WTC11 (cell line): ENCODE measurements around the gene INPP5A. TPM values are rescaled to one million over a fixed set of nuclear protein-coding genes. Genes with fewer than 3 reads are reported as not detected.

ENCODE experiments used
- ATAC-seq: fragments of 200-7000 bp; cut with Tn5 transposase; 2 replicates; pipeline ENCODE4 v1.10.0; 2021; ENCODE audit warnings: mild to moderate bottlenecking, moderate library complexity
- CTCF ChIA-PET: fragments of 300-600 bp; sonication (Branson Sonifier 250); formaldehyde crosslinking; loops from one replicate; lab custom pipeline; 2021; ENCODE audit warnings: antibody characterized with exemption; lab: Charles Lee
- POLR2A ChIA-PET: fragments of 350-600 bp; sonication (Branson Sonifier 250); formaldehyde crosslinking; loops from one replicate; lab custom pipeline; 2021; ENCODE audit warnings: antibody characterized with exemption; lab: Charles Lee
- DNase-seq: peaks from one replicate; pipeline ENCODE4 v3.0.0; 2021; ENCODE audit warnings: low spot score
- H3K27ac Mint-ChIP-seq: 2 replicates; pipeline ENCODE4 v1.8.0; 2021; ENCODE audit warnings: mixed read lengths
- H3K27me3 Mint-ChIP-seq: 2 replicates; pipeline ENCODE4 v1.8.0; 2021; ENCODE audit warnings: low read depth, mild to moderate bottlenecking, moderate library complexity, mixed read lengths
- H3K36me3 Mint-ChIP-seq: 2 replicates; pipeline ENCODE4 v1.8.0; 2021; ENCODE audit warnings: mixed read lengths
- H3K4me1 Mint-ChIP-seq: 2 replicates; pipeline ENCODE4 v1.8.0; 2022; ENCODE audit warnings: mixed read lengths
- H3K4me3 Mint-ChIP-seq: 2 replicates; pipeline ENCODE4 v1.8.0; 2021; ENCODE audit warnings: mild to moderate bottlenecking, moderate library complexity, mixed read lengths
- H3K9me3 Mint-ChIP-seq: 2 replicates; pipeline ENCODE4 v1.8.0; 2021; ENCODE audit warnings: mixed read lengths
- ATF1 ChIP-seq: sonication (generic); formaldehyde crosslinking; IDR thresholded peaks from 2 replicates; pipeline ENCODE4 v1.8.1; 2023; ENCODE audit warnings: mild to moderate bottlenecking, moderate library complexity, missing genetic modification reagents
- CBFB ChIP-seq: sonication (generic); formaldehyde crosslinking; IDR thresholded peaks from 2 replicates; pipeline ENCODE4 v1.8.1; 2022; ENCODE audit warnings: mild to moderate bottlenecking, low read depth, missing genetic modification reagents
- CREM ChIP-seq: sonication (generic); formaldehyde crosslinking; IDR thresholded peaks from 2 replicates; pipeline ENCODE4 v1.8.1; 2022; ENCODE audit warnings: mild to moderate bottlenecking, missing genetic modification reagents, moderate library complexity
- EMX1 ChIP-seq: fragments of 250-450 bp; sonication (Bioruptor Pico); IDR thresholded peaks from 2 replicates; pipeline ENCODE4 v1.8.0; 2021; ENCODE audit warnings: mild to moderate bottlenecking
- ESRRA ChIP-seq: sonication (generic); formaldehyde crosslinking; IDR thresholded peaks from 2 replicates; pipeline ENCODE4 v1.8.1; 2022; ENCODE audit warnings: mild to moderate bottlenecking, missing genetic modification reagents, borderline replicate concordance
- HMGA2 ChIP-seq: fragments of 250-450 bp; sonication (Bioruptor Pico); IDR thresholded peaks from 2 replicates; pipeline ENCODE4 v1.4.0; 2021; ENCODE audit warnings: mild to moderate bottlenecking, moderate library complexity
- IRF2 ChIP-seq: sonication (generic); formaldehyde crosslinking; IDR thresholded peaks from 2 replicates; pipeline ENCODE4 v1.8.0; 2022; ENCODE audit warnings: low read depth, missing genetic modification reagents, borderline replicate concordance
- MXD4 ChIP-seq: fragments of 250-450 bp; sonication (Bioruptor Pico); IDR thresholded peaks from 2 replicates; pipeline ENCODE4 v1.8.0; 2021; ENCODE audit warnings: mild to moderate bottlenecking, moderate library complexity, borderline replicate concordance
- NFATC4 ChIP-seq: fragments of 250-450 bp; sonication (Bioruptor Pico); IDR thresholded peaks from 2 replicates; pipeline ENCODE4 v1.9.0; 2021; ENCODE audit warnings: mild to moderate bottlenecking
- NR3C1 ChIP-seq: sonication (generic); formaldehyde crosslinking; conservative IDR thresholded peaks from 2 replicates; pipeline ENCODE4 v1.8.1; 2023; ENCODE audit warnings: low read depth, mild to moderate bottlenecking, missing genetic modification reagents
- SMAD4 ChIP-seq: sonication (generic); formaldehyde crosslinking; IDR thresholded peaks from 2 replicates; pipeline ENCODE4 v1.8.0; 2022; ENCODE audit warnings: mild to moderate bottlenecking, missing genetic modification reagents
- TCF7 ChIP-seq: sonication (generic); formaldehyde crosslinking; IDR thresholded peaks from 2 replicates; pipeline ENCODE4 v1.8.0; 2022; ENCODE audit warnings: mild to moderate bottlenecking, low read depth, missing genetic modification reagents, moderate library complexity
- TP53 ChIP-seq: sonication (generic); formaldehyde crosslinking; IDR thresholded peaks from 2 replicates; pipeline ENCODE4 v1.8.1; 2023; ENCODE audit warnings: mild to moderate bottlenecking, missing genetic modification reagents
- ZBTB21 ChIP-seq: sonication (generic); formaldehyde crosslinking; IDR thresholded peaks from 2 replicates; pipeline ENCODE4 v1.8.1; 2023; ENCODE audit warnings: mild to moderate bottlenecking, missing genetic modification reagents, borderline replicate concordance
- ZNF121 ChIP-seq: sonication (generic); formaldehyde crosslinking; IDR thresholded peaks from 2 replicates; pipeline ENCODE4 v1.8.0; 2023; ENCODE audit warnings: missing genetic modification reagents
- ZNF219 ChIP-seq: sonication (generic); formaldehyde crosslinking; IDR thresholded peaks from 2 replicates; pipeline ENCODE4 v1.8.0; 2023; ENCODE audit warnings: missing genetic modification reagents, mild to moderate bottlenecking, borderline replicate concordance
- ZNF317 ChIP-seq: sonication (generic); formaldehyde crosslinking; IDR thresholded peaks from 2 replicates; pipeline ENCODE4 v1.8.1; 2023; ENCODE audit warnings: low read depth, mild to moderate bottlenecking, moderate library complexity, missing genetic modification reagents, borderline replicate concordance
- ZNF416 ChIP-seq: fragments of 250-450 bp; sonication (Bioruptor Pico); IDR thresholded peaks from 2 replicates; pipeline ENCODE4 v1.9.0; 2021; ENCODE audit warnings: mild to moderate bottlenecking, inconsistent platforms
- total RNA-seq: library from RNA; stranded (reverse); gene quantifications from 3 replicates; pipeline ENCODE4 v1.2.3, GENCODE V29; 2021
- TF ChIP-seq, protein P1 (sequence below): fragments of 250-450 bp; sonication (Bioruptor Pico); IDR thresholded peaks from 2 replicates; pipeline ENCODE4 v1.9.0; 2021; ENCODE audit warnings: moderate library complexity, mild to moderate bottlenecking, inconsistent platforms, borderline replicate concordance
- TF ChIP-seq, protein P2 (sequence below): sonication (generic); formaldehyde crosslinking; IDR thresholded peaks from 2 replicates; pipeline ENCODE4 v1.8.1; 2023; ENCODE audit warnings: mild to moderate bottlenecking, missing genetic modification reagents
- TF ChIP-seq, protein P3 (sequence below): fragments of 250-450 bp; sonication (Bioruptor Pico); IDR thresholded peaks from 2 replicates; pipeline ENCODE4 v1.9.0; 2021; ENCODE audit warnings: mild to moderate bottlenecking
- TF ChIP-seq, protein P4 (sequence below): fragments of 250-450 bp; sonication (Bioruptor Pico); IDR thresholded peaks from 2 replicates; pipeline ENCODE4 v1.8.0; 2021; ENCODE audit warnings: mild to moderate bottlenecking
- TF ChIP-seq, protein P5 (sequence below): fragments of 250-450 bp; sonication (Bioruptor Pico); IDR thresholded peaks from 2 replicates; pipeline ENCODE4 v1.9.0; 2021; ENCODE audit warnings: mild to moderate bottlenecking, borderline replicate concordance
- TF ChIP-seq, protein P6 (sequence below): sonication (generic); formaldehyde crosslinking; IDR thresholded peaks from 2 replicates; pipeline ENCODE4 v1.8.1; 2023; ENCODE audit warnings: mild to moderate bottlenecking, missing genetic modification reagents, moderate library complexity

INPP5A gene
- total RNA-seq, 1 experiment from 2014 or later: 22.1 TPM

DNA sequence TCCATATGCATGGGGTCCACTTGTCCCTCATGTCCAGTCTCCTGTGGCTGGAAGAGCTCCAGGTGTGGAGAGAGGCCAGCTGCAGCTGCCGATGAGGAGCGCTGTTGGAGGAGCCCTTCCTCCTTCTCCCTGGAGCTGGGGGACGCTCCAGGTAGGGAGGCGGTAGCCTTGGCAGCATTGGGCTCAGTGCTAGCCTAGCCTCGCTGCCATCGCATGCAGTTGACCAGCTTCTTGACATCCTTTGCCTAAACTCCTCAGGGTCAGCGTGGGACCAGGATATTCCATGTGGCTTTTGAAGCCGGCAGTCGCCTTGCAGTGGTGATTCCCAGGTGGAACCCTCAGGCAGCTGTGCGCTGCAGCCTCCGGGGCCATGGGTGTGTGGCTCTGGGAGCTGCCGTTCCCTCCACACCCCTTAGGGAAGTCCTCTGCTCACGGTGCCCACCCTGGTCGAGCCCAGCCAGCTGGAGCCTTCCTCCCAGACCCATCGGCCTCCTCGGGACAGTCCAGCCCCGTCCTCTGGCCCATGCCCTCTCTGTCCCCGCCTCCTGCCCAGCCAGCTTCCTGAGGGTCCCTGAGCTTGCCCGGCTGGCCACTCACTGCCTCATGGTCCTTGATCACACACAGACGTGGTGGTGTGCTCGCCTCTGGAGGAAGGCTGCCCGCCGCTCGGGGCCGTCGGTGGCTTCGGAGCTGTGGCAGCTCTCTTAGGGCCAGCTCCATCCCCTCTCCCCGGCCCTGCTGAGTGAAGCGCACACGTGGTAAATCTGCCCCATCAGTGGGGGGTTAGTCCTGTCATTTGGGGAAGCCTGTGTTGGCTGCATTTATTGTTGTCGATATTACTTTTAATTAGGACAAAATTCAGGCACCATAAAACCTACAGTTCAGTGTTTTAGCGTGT, 21.2 kb downstream of the INPP5A start:
- H3K4me1 Mint-ChIP-seq: no peaks in the 10 kb centered on the region; the same call in 1 of the 2 replicates
- peaks cover 2% of the 10 kb centered on the region; the same call in 1 of the 2 replicates for H3K36me3 Mint-ChIP-seq
- no peak overlapping the region for H3K27ac Mint-ChIP-seq
- DNase-seq: no peak
- peaks cover 6% of the 10 kb centered on the region; the same call in 1 of the 2 replicates for H3K9me3 Mint-ChIP-seq
- CTCF ChIA-PET: interaction anchor here (0.7 kb wide), 1 partner anchor 102 kb away, joined by 3 read pairs; no protein-coding TSS in a partner anchor
- POLR2A ChIA-PET: no interaction called here
- H3K27me3 Mint-ChIP-seq: no peaks in the 10 kb centered on the region
- no peak overlapping the region for H3K4me3 Mint-ChIP-seq
- TF ChIP-seq NR3C1: no peak
- no peak for TF ChIP-seq HMGA2 (CRISPR knock-in tag)
- TF ChIP-seq ZNF219 (CRISPR knock-in tag): no peak
- TF ChIP-seq ATF1 (CRISPR knock-in tag): no peak
- TF ChIP-seq CBFB (CRISPR knock-in tag): no peak
- TF ChIP-seq, protein P1, sequence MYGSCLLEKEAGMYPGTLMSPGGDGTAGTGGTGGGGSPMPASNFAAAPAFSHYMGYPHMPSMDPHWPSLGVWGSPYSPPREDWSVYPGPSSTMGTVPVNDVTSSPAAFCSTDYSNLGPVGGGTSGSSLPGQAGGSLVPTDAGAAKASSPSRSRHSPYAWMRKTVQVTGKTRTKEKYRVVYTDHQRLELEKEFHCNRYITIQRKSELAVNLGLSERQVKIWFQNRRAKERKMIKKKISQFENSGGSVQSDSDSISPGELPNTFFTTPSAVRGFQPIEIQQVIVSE (CRISPR knock-in tag): no peak
- TF ChIP-seq, protein P2, sequence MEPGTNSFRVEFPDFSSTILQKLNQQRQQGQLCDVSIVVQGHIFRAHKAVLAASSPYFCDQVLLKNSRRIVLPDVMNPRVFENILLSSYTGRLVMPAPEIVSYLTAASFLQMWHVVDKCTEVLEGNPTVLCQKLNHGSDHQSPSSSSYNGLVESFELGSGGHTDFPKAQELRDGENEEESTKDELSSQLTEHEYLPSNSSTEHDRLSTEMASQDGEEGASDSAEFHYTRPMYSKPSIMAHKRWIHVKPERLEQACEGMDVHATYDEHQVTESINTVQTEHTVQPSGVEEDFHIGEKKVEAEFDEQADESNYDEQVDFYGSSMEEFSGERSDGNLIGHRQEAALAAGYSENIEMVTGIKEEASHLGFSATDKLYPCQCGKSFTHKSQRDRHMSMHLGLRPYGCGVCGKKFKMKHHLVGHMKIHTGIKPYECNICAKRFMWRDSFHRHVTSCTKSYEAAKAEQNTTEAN (CRISPR knock-in tag): no peak
- TF ChIP-seq ZNF121 (CRISPR knock-in tag): 0 out of 2 replicates have a peak, but pooled peaks have one; percentile 4
- no peak for ATAC-seq

DNA sequence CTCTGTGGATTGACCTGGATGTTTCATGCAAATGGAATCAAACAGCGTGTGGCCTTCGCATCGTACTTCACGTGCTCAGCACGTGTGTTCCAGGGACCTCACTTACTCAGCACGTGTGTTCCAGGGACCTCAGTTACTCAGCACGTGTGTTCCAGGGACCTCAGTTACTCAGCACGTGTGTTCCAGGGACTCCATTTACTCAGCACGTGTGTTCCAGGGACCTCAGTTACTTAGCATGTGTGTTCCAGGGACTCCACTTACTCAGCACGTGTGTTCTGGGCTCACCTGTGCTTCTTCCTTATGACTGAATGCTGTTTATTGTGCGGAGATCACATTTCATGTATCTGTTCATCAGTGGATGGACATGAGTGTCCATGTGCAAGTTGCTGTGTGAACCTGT, 22.0 kb downstream of the INPP5A start:
- Mint-ChIP-seq H3K27ac (no peak overlapping the region; the same call in 1 of the 2 replicates), H3K4me3 (no peak overlapping the region), H3K9me3 (peaks cover 6% of the 10 kb centered on the region; the same call in 1 of the 2 replicates), H3K4me1 (peaks cover 3% of the 10 kb centered on the region; the same call in 1 of the 2 replicates), H3K27me3 (no peaks in the 10 kb centered on the region), H3K36me3 (peaks cover 2% of the 10 kb centered on the region; the same call in 1 of the 2 replicates)
- no peak for DNase-seq
- CTCF ChIA-PET: no interaction called here
- POLR2A ChIA-PET: interaction anchor here (0.9 kb wide), 1 partner anchor 19 kb away, joined by 3 read pairs; no protein-coding TSS in a partner anchor
- ATAC-seq: no peak
- TF ChIP-seq ZNF416 (CRISPR knock-in tag): no peak
- TF ChIP-seq, protein P3, sequence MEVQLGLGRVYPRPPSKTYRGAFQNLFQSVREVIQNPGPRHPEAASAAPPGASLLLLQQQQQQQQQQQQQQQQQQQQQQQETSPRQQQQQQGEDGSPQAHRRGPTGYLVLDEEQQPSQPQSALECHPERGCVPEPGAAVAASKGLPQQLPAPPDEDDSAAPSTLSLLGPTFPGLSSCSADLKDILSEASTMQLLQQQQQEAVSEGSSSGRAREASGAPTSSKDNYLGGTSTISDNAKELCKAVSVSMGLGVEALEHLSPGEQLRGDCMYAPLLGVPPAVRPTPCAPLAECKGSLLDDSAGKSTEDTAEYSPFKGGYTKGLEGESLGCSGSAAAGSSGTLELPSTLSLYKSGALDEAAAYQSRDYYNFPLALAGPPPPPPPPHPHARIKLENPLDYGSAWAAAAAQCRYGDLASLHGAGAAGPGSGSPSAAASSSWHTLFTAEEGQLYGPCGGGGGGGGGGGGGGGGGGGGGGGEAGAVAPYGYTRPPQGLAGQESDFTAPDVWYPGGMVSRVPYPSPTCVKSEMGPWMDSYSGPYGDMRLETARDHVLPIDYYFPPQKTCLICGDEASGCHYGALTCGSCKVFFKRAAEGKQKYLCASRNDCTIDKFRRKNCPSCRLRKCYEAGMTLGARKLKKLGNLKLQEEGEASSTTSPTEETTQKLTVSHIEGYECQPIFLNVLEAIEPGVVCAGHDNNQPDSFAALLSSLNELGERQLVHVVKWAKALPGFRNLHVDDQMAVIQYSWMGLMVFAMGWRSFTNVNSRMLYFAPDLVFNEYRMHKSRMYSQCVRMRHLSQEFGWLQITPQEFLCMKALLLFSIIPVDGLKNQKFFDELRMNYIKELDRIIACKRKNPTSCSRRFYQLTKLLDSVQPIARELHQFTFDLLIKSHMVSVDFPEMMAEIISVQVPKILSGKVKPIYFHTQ (CRISPR knock-in tag): no peak
- TF ChIP-seq, protein P4, sequence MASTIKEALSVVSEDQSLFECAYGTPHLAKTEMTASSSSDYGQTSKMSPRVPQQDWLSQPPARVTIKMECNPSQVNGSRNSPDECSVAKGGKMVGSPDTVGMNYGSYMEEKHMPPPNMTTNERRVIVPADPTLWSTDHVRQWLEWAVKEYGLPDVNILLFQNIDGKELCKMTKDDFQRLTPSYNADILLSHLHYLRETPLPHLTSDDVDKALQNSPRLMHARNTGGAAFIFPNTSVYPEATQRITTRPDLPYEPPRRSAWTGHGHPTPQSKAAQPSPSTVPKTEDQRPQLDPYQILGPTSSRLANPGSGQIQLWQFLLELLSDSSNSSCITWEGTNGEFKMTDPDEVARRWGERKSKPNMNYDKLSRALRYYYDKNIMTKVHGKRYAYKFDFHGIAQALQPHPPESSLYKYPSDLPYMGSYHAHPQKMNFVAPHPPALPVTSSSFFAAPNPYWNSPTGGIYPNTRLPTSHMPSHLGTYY (CRISPR knock-in tag): no peak
- no peak for TF ChIP-seq SMAD4 (CRISPR knock-in tag)
- no peak for TF ChIP-seq CREM
- no peak for TF ChIP-seq ZBTB21 (CRISPR knock-in tag)
- no peak for TF ChIP-seq EMX1 (CRISPR knock-in tag)
- TF ChIP-seq MXD4: no peak
- no peak for TF ChIP-seq TCF7
- TF ChIP-seq ZNF317 (CRISPR knock-in tag): no peak
- TF ChIP-seq, protein P5, sequence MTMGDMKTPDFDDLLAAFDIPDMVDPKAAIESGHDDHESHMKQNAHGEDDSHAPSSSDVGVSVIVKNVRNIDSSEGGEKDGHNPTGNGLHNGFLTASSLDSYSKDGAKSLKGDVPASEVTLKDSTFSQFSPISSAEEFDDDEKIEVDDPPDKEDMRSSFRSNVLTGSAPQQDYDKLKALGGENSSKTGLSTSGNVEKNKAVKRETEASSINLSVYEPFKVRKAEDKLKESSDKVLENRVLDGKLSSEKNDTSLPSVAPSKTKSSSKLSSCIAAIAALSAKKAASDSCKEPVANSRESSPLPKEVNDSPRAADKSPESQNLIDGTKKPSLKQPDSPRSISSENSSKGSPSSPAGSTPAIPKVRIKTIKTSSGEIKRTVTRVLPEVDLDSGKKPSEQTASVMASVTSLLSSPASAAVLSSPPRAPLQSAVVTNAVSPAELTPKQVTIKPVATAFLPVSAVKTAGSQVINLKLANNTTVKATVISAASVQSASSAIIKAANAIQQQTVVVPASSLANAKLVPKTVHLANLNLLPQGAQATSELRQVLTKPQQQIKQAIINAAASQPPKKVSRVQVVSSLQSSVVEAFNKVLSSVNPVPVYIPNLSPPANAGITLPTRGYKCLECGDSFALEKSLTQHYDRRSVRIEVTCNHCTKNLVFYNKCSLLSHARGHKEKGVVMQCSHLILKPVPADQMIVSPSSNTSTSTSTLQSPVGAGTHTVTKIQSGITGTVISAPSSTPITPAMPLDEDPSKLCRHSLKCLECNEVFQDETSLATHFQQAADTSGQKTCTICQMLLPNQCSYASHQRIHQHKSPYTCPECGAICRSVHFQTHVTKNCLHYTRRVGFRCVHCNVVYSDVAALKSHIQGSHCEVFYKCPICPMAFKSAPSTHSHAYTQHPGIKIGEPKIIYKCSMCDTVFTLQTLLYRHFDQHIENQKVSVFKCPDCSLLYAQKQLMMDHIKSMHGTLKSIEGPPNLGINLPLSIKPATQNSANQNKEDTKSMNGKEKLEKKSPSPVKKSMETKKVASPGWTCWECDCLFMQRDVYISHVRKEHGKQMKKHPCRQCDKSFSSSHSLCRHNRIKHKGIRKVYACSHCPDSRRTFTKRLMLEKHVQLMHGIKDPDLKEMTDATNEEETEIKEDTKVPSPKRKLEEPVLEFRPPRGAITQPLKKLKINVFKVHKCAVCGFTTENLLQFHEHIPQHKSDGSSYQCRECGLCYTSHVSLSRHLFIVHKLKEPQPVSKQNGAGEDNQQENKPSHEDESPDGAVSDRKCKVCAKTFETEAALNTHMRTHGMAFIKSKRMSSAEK: no peak
- no peak for TF ChIP-seq TP53 (CRISPR knock-in tag)
- TF ChIP-seq ESRRA: no peak
- TF ChIP-seq, protein P6, sequence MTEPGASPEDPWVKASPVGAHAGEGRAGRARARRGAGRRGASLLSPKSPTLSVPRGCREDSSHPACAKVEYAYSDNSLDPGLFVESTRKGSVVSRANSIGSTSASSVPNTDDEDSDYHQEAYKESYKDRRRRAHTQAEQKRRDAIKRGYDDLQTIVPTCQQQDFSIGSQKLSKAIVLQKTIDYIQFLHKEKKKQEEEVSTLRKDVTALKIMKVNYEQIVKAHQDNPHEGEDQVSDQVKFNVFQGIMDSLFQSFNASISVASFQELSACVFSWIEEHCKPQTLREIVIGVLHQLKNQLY (CRISPR knock-in tag): no peak
- no peak for TF ChIP-seq IRF2 (CRISPR knock-in tag)
- TF ChIP-seq NFATC4 (CRISPR knock-in tag): no peak
